ENCODE results near the gene SNN. TPM values are rescaled to one million over a fixed set of nuclear protein-coding genes. Genes with fewer than 3 reads are reported as not detected.

SNN gene
- total RNA-seq, 1 donor from 2014 or later, result 38.3 TPM

- no peak for DNase-seq (ENCODE audit: low spot score in 2 of 2, unreplicated experiment in 2 of 2)
- Mint-ChIP-seq H3K27ac (no peak overlapping the region), H3K36me3 (peaks cover 40% of the 10 kb centered on the region), H3K9me3 (no peaks in the 10 kb centered on the region), H3K4me3 (no peak overlapping the region), H3K4me1 (peaks cover 2% of the 10 kb centered on the region), H3K27me3 (ENCODE audit: low read depth) (no peaks in the 10 kb centered on the region)
- no peak for TF ChIP-seq CTCF (IDR thresholded peaks at IDR 0.05; ENCODE audit: unreplicated experiment)
These were observed 23.9 kb downstream of the SNN start for GRCh38 chr16:11692171-11692570.

- no peak for TF ChIP-seq CTCF (IDR thresholded peaks at IDR 0.05; ENCODE audit: unreplicated experiment)
- Mint-ChIP-seq H3K4me1 (peaks cover 2% of the 10 kb centered on the region), H3K36me3 (peaks cover 37% of the 10 kb centered on the region), H3K27ac (no peak overlapping the region), H3K9me3 (no peaks in the 10 kb centered on the region), H3K4me3 (no peak overlapping the region), H3K27me3 (ENCODE audit: low read depth) (no peaks in the 10 kb centered on the region)
- no peak for DNase-seq (ENCODE audit: low spot score in 2 of 2, unreplicated experiment in 2 of 2)
These were observed 24.4 kb downstream of the SNN start for GRCh38 chr16:11692651-11693050.

GRCh38 chr16:11696266-11697012, 28.2 kb downstream of the SNN start:
- no peak for TF ChIP-seq CTCF (IDR thresholded peaks at IDR 0.05; ENCODE audit: unreplicated experiment)
- H3K4me3 Mint-ChIP-seq, result no peak overlapping the region
- peaks cover 37% of the 10 kb centered on the region for H3K36me3 Mint-ChIP-seq
- no peaks in the 10 kb centered on the region for H3K27me3 Mint-ChIP-seq (ENCODE audit: low read depth)
- H3K4me1 Mint-ChIP-seq, result no peaks in the 10 kb centered on the region
- no peak overlapping the region for H3K27ac Mint-ChIP-seq
- DNase-seq (ENCODE audit: low spot score in 2 of 2, unreplicated experiment in 2 of 2), result no peak
- H3K9me3 Mint-ChIP-seq, result no peaks in the 10 kb centered on the region

- no peak for DNase-seq (ENCODE audit: low spot score in 2 of 2, unreplicated experiment in 2 of 2)
- Mint-ChIP-seq H3K4me3 (no peak overlapping the region), H3K4me1 (no peaks in the 10 kb centered on the region), H3K27me3 (ENCODE audit: low read depth) (no peaks in the 10 kb centered on the region), H3K27ac (no peak overlapping the region), H3K9me3 (no peaks in the 10 kb centered on the region), H3K36me3 (peaks cover 33% of the 10 kb centered on the region)
- no peak for TF ChIP-seq CTCF (IDR thresholded peaks at IDR 0.05; ENCODE audit: unreplicated experiment)
These were observed 29.1 kb downstream of the SNN start for GRCh38 chr16:11697319-11697718.

GRCh38 chr16:11698271-11698689, 30.0 kb downstream of the SNN start:
- no peak for TF ChIP-seq CTCF (IDR thresholded peaks at IDR 0.05; ENCODE audit: unreplicated experiment)
- DNase-seq (ENCODE audit: low spot score in 2 of 2, unreplicated experiment in 2 of 2), result no peak
- Mint-ChIP-seq H3K4me1 (no peaks in the 10 kb centered on the region), H3K4me3 (no peak overlapping the region), H3K27me3 (ENCODE audit: low read depth) (no peaks in the 10 kb centered on the region), H3K27ac (no peak overlapping the region), H3K9me3 (no peaks in the 10 kb centered on the region), H3K36me3 (peaks cover 34% of the 10 kb centered on the region)

Measured in mesothelial cell of epicardium (in vitro differentiated cells).